Endothelial cell of umbilical vein (primary cell): ENCODE results near the gene FCN2. TPM values are rescaled to one million over a fixed set of nuclear protein-coding genes. Genes with fewer than 3 reads are reported as not detected.

ENCODE experiments used
- BruUV-seq: library from RNA; stranded (reverse); fragments of 400-500 nt; replicated peaks from 2 replicates; lab custom pipeline; 2021; lab: Mats Ljungman, UMichigan
- CTCF ChIA-PET: fragments of 300-600, 350-600 bp; sonication (Branson Sonifier 250); formaldehyde crosslinking; loops from one replicate; lab custom pipeline; 2021; ENCODE audit warnings: antibody characterized with exemption, inconsistent platforms; lab: Charles Lee
- POLR2A ChIA-PET: fragments of 300-600, 350-600 bp; sonication (Branson Sonifier 250); formaldehyde crosslinking; loops from one replicate; lab custom pipeline; 2021; ENCODE audit warnings: antibody characterized with exemption, inconsistent platforms; lab: Charles Lee
- DNase-seq: peaks from one replicate; pipeline ENCODE4 v3.0.0-alpha.2; 2011; ENCODE audit warnings: low read depth, low spot score
- FAIRE-seq: peaks from 2 replicates; lab custom pipeline; 2011; peaks lifted over from hg19 to GRCh38; lab: Jason Lieb, UNC
- H2AFZ ChIP-seq: 2 replicates; pipeline ENCODE4 v1.6.0; 2012; ENCODE audit warnings: low read depth, low read length, control low read depth, inconsistent platforms
- H3K27ac ChIP-seq: 2 replicates; pipeline ENCODE4 v1.5.1; 2011; ENCODE audit warnings: low read depth, mild to moderate bottlenecking, control low read depth, low read length, moderate library complexity; ENCODE audit not compliant: insufficient read depth
- H3K27me3 ChIP-seq, 2 experiments: 2 replicates each; pipeline versions ENCODE4 v1.6.0 to v1.6.1; 2011; ENCODE audit warnings: low read length in 2 of 2, mixed read lengths in 1 of 2; ENCODE audit not compliant: control insufficient read depth in 2 of 2, insufficient read depth in 2 of 2
- H3K36me3 ChIP-seq, 2 experiments: 2 replicates in 1 of 2; 3 replicates in 1 of 2; pipeline ENCODE4 v1.5.1; 2011; ENCODE audit warnings: low read length in 2 of 2, mild to moderate bottlenecking in 1 of 2, moderate library complexity in 1 of 2; ENCODE audit not compliant: control insufficient read depth in 2 of 2, insufficient read depth in 2 of 2; ENCODE audit errors: extremely low read depth in 1 of 2
- H3K4me1 ChIP-seq: 3 replicates; pipeline ENCODE4 v1.5.1; 2011; ENCODE audit warnings: mild to moderate bottlenecking, low read length; ENCODE audit not compliant: control insufficient read depth, insufficient read depth; ENCODE audit errors: extremely low read depth
- H3K4me2 ChIP-seq: 2 replicates; pipeline ENCODE4 v1.6.1; 2011; ENCODE audit warnings: low read length, control low read depth, mixed read lengths; ENCODE audit not compliant: insufficient read depth
- H3K4me3 ChIP-seq, 3 experiments: fragments of 200-600 bp in 1 of 3; sonication (generic), shearing (Covaris generic) in 1 of 3; replicated peaks in 1 of 3; 2 replicates each; pipeline ENCODE4 v1.5.1; 2011 to 2016; ENCODE audit warnings: control low read depth in 3 of 3, low read length in 3 of 3, mild to moderate bottlenecking in 2 of 3, inconsistent platforms in 1 of 3, low read depth in 1 of 3, moderate library complexity in 1 of 3; ENCODE audit not compliant: insufficient read depth in 1 of 3
- H3K79me2 ChIP-seq: 2 replicates; pipeline ENCODE4 v1.6.0; 2012; ENCODE audit warnings: low read length, inconsistent platforms; ENCODE audit not compliant: control insufficient read depth, insufficient read depth
- H3K9ac ChIP-seq: replicated peaks from 2 replicates; pipeline ENCODE3; 2011; ENCODE audit warnings: low read length, control low read depth; ENCODE audit not compliant: insufficient read depth; ENCODE audit errors: extremely low read depth
- H3K9me1 ChIP-seq: replicated peaks from 3 replicates; pipeline ENCODE4 v1.6.0; 2011; ENCODE audit warnings: mild to moderate bottlenecking, low read length; ENCODE audit not compliant: control insufficient read depth, insufficient read depth; ENCODE audit errors: extremely low read depth
- H3K9me3 ChIP-seq: replicated peaks from 2 replicates; pipeline ENCODE4 v1.5.1; 2012; ENCODE audit warnings: low read length, inconsistent platforms; ENCODE audit not compliant: control insufficient read depth, insufficient read depth
- H4K20me1 ChIP-seq: replicated peaks from 2 replicates; pipeline ENCODE3; 2011; ENCODE audit warnings: mild to moderate bottlenecking, low read length; ENCODE audit not compliant: control insufficient read depth, insufficient read depth; ENCODE audit errors: extremely low read depth
- EZH2 ChIP-seq: IDR thresholded peaks from 2 replicates; pipeline ENCODE4 v1.6.1; 2012; ENCODE audit warnings: borderline replicate concordance, low read depth, mild to moderate bottlenecking, moderate library complexity, low read length, inconsistent platforms; ENCODE audit not compliant: severe bottlenecking
- FOS ChIP-seq: IDR thresholded peaks from 2 replicates; pipeline ENCODE4 v1.6.1; 2011; ENCODE audit warnings: mild to moderate bottlenecking, low read length, moderate library complexity, borderline replicate concordance; ENCODE audit not compliant: insufficient read depth
- GATA2 ChIP-seq: IDR thresholded peaks from 2 replicates; pipeline ENCODE4 v1.7.0; 2011; ENCODE audit warnings: low read depth, mild to moderate bottlenecking, moderate library complexity, mixed read lengths, low read length; ENCODE audit not compliant: insufficient read length, insufficient read depth
- JUN ChIP-seq: IDR thresholded peaks from 2 replicates; pipeline ENCODE4 v1.6.1; 2011; ENCODE audit warnings: borderline replicate concordance, low read depth; ENCODE audit not compliant: insufficient read length, insufficient read depth
- MYC ChIP-seq: IDR thresholded peaks from one replicate; pipeline ENCODE4 v1.6.1; 2011; ENCODE audit warnings: mild to moderate bottlenecking, low read depth, low read length
- POLR2A ChIP-seq: IDR thresholded peaks from 2 replicates; pipeline ENCODE4 v1.6.1; 2012; ENCODE audit warnings: low read depth, mild to moderate bottlenecking, control low read depth, low read length
- POLR2AphosphoS5 ChIP-seq: IDR thresholded peaks from 2 replicates; pipeline ENCODE4 v1.6.1; 2012; ENCODE audit warnings: low read depth, mild to moderate bottlenecking, control low read depth, low read length, moderate library complexity; ENCODE audit not compliant: insufficient read depth
- dilution Hi-C: fragments of 300-500 bp; cut with MboI; formaldehyde crosslinking; loops from one replicate; pipeline ENCODE4 v1.15.0; 2019; ENCODE audit warnings: low sequenced_read_pairs; ENCODE audit not compliant: extremely low pct_ligation_motif_present
- intact Hi-C: fragments of 100-400 bp; cut with micrococcal nuclease; formaldehyde crosslinking; loops from one replicate; pipeline ENCODE4 v1.10.0; 2022
- polyA plus RNA-seq, 4 experiments: library from polyadenylated mRNA; depleted of rRNA in 3 of 4; stranded (reverse) in 3 of 4; unstranded in 1 of 4; fragments of >200 nt; gene quantifications; 2 replicates each; pipeline versions ENCODE4 v1.2.1 to v1.2.3, GENCODE V29; 2011 to 2012; ENCODE audit warnings: missing spikeins in 1 of 4
- total RNA-seq: library from RNA; stranded (reverse); gene quantifications from 2 replicates; pipeline ENCODE4 v1.2.3, GENCODE V29; 2021
- TF ChIP-seq, protein P1 (sequence below), 2 donors: IDR thresholded peaks; 1 replicate in 1 of 2; 2 replicates in 1 of 2; pipeline ENCODE4 v1.5.1; 2011; ENCODE audit warnings: low read length in 2 of 2, mild to moderate bottlenecking in 2 of 2, moderate library complexity in 2 of 2, control low read depth in 1 of 2, inconsistent platforms in 1 of 2, low read depth in 1 of 2; ENCODE audit not compliant: insufficient read depth in 1 of 2; ENCODE audit errors: extremely low read depth in 1 of 2
- TF ChIP-seq, protein P2 (sequence below): IDR thresholded peaks from 2 replicates; pipeline ENCODE4 v1.6.1; 2011; ENCODE audit not compliant: insufficient read depth, insufficient read length

Gene FCN2
- total and polyA plus RNA-seq, 2 donors (not counting 3 experiments of a cell fraction or from before 2014, with no cell fraction given): not detected

DNA sequence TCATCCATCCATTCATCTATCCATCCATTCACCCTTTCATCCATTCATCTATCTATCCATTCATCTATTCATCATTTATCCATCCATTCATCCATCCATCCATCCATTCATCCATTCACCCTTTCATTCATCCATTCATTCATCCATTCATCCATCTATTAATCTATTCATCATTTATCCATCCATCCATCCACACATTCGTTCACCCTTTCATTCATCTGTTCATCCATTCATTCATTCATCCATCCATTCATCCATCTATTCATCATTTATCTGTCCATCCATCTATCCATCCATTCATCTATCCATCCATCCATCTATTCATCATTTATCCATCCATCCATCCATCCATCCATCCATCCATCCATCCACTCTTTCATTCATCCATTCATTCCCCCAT is 33.9 kb upstream of the FCN2 start:
- intact Hi-C loops (no loop called here), dilution Hi-C loops (no loop called here)
- Histone ChIP-seq H4K20me1 (no peaks in the 10 kb centered on the region), H3K27me3 (no peaks in the 10 kb centered on the region), H3K4me1 (no peaks in the 10 kb centered on the region), H3K79me2 (no peaks in the 10 kb centered on the region), H3K4me2 (no peak overlapping the region), H3K36me3 (peaks cover 0 to 9% of the 10 kb centered on the region in 2 experiments), H3K4me3 (no peak overlapping the region), H2AFZ (no peak overlapping the region), H3K27ac (no peak overlapping the region), H3K9me1 (no peaks in the 10 kb centered on the region), H3K9me3 (no peaks in the 10 kb centered on the region), H3K9ac (no peak overlapping the region)
- BruUV-seq: no TSS peak
- CTCF ChIA-PET: no interaction called here
- DNase-seq: no peak
- no peak for FAIRE-seq
- TF ChIP-seq MYC: no peak
- POLR2A ChIA-PET: no interaction called here

DNA sequence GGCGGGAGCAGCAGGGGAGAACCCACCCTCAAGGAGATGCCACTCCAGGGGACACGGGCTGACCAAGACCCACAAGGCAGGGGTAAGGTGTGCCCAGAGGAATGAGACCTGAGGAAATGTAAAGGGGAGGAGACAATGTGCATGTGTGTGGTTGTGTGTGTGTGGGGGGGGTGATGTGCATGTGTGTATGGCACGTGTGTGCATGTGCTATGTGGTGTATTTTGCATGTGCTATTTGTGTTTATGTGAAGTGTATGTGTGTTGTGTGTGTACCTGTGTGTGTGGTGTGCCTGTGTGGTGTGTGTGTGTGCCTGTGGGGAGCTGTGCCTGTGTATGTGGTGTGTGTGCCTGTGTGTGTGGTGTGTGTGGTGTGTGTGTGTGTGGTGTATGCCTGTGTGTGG is 33.5 kb upstream of the FCN2 start:
- H3K4me3 ChIP-seq: no peak overlapping the region
- DNase-seq: no peak
- H3K4me1 ChIP-seq: no peaks in the 10 kb centered on the region
- H3K4me2 ChIP-seq: no peak overlapping the region
- no peak for FAIRE-seq
- no peaks in the 10 kb centered on the region for H4K20me1 ChIP-seq
- H3K9me1 ChIP-seq: no peaks in the 10 kb centered on the region
- H3K9ac ChIP-seq: no peak overlapping the region
- intact Hi-C loops (no loop called here), dilution Hi-C loops (no loop called here)
- no TSS peak for BruUV-seq
- no peak overlapping the region for H2AFZ ChIP-seq
- H3K9me3 ChIP-seq: no peaks in the 10 kb centered on the region
- no peak for TF ChIP-seq POLR2A
- TF ChIP-seq GATA2: no peak
- TF ChIP-seq FOS: no peak
- TF ChIP-seq, protein P1, sequence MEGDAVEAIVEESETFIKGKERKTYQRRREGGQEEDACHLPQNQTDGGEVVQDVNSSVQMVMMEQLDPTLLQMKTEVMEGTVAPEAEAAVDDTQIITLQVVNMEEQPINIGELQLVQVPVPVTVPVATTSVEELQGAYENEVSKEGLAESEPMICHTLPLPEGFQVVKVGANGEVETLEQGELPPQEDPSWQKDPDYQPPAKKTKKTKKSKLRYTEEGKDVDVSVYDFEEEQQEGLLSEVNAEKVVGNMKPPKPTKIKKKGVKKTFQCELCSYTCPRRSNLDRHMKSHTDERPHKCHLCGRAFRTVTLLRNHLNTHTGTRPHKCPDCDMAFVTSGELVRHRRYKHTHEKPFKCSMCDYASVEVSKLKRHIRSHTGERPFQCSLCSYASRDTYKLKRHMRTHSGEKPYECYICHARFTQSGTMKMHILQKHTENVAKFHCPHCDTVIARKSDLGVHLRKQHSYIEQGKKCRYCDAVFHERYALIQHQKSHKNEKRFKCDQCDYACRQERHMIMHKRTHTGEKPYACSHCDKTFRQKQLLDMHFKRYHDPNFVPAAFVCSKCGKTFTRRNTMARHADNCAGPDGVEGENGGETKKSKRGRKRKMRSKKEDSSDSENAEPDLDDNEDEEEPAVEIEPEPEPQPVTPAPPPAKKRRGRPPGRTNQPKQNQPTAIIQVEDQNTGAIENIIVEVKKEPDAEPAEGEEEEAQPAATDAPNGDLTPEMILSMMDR (IDR thresholded peaks at IDR 0.05; ENCODE audit: extremely low read depth in 1 of 2, insufficient read depth in 1 of 2, low read depth in 1 of 2, low read length in 2 of 2): no peak
- TF ChIP-seq, protein P2, sequence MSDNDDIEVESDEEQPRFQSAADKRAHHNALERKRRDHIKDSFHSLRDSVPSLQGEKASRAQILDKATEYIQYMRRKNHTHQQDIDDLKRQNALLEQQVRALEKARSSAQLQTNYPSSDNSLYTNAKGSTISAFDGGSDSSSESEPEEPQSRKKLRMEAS: no peak
- TF ChIP-seq MYC: no peak
- TF ChIP-seq POLR2AphosphoS5: no peak
- TF ChIP-seq EZH2: no peak
- no peak for TF ChIP-seq JUN
- H3K27ac ChIP-seq: no peak overlapping the region
- POLR2A ChIA-PET: no interaction called here
- CTCF ChIA-PET: no interaction called here
- H3K27me3 ChIP-seq: no peaks in the 10 kb centered on the region
- H3K79me2 ChIP-seq: no peaks in the 10 kb centered on the region
- H3K36me3 ChIP-seq: peaks cover 0 to 9% of the 10 kb centered on the region in 2 experiments
